Urothelium cell line (cell line): Measurements from ENCODE around the gene ATP8B3.
"Not testable (repeated sequence)": the region's sequence is repeated elsewhere in the genome, so short reads cannot be mapped to it uniquely, and the experiment has no call there.

Source experiments
- DNase-seq: peaks from one replicate; pipeline ENCODE4 v3.0.0; 2011; ENCODE audit warnings: low spot score, mixed read lengths
- FAIRE-seq: peaks from 2 replicates; lab custom pipeline; 2011; peaks lifted over from hg19 to GRCh38; lab: Jason Lieb, UNC

The ATP8B3 gene

GRCh38 chr19:1805401-1806183 lies 6.5 kb downstream of the ATP8B3 start:
- FAIRE-seq (no peak), DNase-seq (no peak)

- no peak for FAIRE-seq
Measured at GRCh38 chr19:1804858-1805257, 7.2 kb downstream of the ATP8B3 start.

DNA sequence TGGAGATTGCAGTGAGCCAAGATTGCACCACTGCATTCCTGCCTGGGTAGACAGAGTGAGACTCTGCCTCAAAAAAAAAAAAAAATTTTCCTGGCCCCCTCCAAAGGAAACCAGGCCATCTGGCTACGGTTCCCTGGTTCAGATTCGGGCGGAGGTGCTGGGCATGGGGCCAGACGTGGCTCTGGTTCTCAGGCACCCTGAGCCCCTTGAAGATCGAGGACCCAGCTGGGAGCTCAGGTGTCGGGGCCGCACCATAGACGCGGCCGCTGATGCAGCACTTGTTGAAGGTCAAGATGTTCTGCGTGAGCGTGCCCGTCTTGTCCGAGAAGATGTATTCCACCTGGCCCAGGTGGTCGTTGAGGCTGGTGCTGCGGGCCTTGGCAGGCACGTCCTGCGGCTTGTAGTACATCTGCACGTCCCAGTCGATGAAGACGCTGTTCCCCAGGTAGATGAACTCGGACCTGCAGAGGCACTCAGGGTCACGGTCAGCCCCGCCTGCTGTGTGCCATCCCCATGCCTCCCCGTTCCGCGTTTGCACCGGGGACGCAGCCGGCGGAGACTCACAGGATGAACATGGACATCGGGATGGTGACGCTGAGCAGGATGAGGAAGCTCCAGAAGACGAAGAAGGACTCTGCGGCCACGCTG lies 12.3 kb downstream of the ATP8B3 start:
- DNase-seq (no peak), FAIRE-seq (no peak)

More at GRCh38 chr19:1804858-1805257, 7.2 kb downstream of the ATP8B3 start:
- DNase-seq: no peak

DNA sequence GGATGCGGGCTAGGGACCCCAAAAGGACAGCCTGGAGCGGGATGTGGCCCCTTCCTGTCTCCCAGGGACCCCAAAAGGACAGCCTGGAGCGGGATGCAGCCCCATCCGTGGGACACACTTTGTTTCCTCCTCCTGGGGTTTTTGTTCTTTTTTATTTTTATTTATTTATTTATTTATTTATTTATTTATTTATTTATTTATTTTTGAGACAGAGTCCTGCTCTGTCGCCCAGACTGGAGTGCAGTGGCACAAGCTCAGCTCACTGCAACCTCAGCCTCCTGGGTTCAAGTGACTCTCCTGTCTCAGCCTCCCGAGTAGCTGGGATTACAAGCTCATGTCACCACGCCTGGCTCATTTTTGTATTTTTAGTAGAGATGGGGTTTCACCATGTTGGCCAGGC lies 14.8 kb downstream of the ATP8B3 start:
- DNase-seq, FAIRE-seq: not testable (repeated sequence)

- no peak for FAIRE-seq
- DNase-seq: no peak
Measured at GRCh38 chr19:1796395-1797142, 15.5 kb downstream of the ATP8B3 start.

DNA sequence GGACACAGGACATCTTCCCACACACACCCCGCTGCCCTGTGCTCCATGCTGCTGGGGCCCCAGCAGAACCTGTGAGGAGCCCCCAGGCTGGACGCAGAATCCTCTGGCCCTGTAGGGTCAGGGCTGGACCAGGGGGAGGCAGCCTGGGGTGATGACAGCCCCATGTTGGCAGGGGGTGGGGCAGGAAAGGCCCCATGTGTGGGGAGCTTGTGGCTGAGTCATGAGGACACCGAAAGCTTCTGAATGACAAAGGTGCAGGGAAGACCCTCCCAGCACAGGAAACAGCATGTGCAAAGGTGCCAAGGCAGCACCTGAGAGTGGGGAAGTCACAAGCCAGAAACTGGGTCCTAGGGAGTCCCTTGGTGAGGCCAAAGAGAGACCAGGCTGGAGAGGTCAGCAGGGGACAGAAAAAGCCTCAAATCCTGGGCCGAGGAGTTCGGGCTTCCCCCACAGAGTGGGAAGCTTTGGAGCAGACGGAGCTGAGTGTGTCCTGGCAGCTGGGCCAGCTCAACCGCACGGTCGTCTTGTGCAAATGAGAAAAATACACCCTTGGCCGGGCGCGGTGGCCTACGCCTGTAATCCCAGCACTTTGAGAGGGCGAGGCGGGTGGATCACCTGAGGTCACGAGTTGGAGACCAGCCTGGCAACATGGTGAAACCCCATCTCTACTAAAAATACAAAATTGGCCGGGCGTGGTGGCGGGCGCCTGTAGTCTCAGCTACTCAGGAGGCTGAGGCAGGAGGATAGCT lies 17.5 kb downstream of the ATP8B3 start:
- FAIRE-seq (no peak), DNase-seq (no peak)

DNA sequence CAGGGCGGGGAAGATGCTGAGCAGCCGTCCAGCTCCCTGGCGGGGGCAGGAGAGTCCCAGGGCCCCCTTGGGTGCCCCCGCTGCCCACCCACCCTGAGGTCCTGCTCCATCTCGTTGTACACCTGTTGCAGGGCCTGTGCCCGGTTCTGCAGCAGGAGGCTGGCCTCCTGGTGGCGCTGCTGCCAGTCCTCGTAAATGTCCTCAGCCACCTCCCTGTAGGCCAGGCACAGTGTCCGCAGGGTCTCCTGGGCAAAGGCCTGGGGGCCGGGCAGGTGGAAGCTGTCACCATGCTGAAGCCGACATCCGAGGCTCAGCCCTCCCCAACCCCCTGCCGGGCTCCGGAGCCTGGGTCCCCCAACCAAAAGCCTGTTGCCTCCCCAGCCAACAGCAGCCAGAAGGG lies 20.2 kb downstream of the ATP8B3 start:
- no peak for DNase-seq
- FAIRE-seq: no peak

GRCh38 chr19:1790054-1790792 lies 21.9 kb downstream of the ATP8B3 start:
- FAIRE-seq (no peak), DNase-seq (no peak)

- DNase-seq (no peak), FAIRE-seq (no peak)
Measured at GRCh38 chr19:1789261-1790041, 22.6 kb downstream of the ATP8B3 start.

- FAIRE-seq (no peak), DNase-seq (no peak)
Measured at GRCh38 chr19:1787116-1787515, 25.0 kb downstream of the ATP8B3 start.

GRCh38 chr19:1786668-1787067 lies 25.4 kb downstream of the ATP8B3 start:
- no peak for FAIRE-seq

GRCh38 chr19:1785310-1785709 lies 26.8 kb downstream of the ATP8B3 start:
- FAIRE-seq: no peak
- DNase-seq: no peak

More at GRCh38 chr19:1786668-1787067, 25.4 kb downstream of the ATP8B3 start:
- DNase-seq: no peak

- DNase-seq: no peak
Measured at GRCh38 chr19:1783874-1784273, 28.2 kb downstream of the ATP8B3 start.

DNA sequence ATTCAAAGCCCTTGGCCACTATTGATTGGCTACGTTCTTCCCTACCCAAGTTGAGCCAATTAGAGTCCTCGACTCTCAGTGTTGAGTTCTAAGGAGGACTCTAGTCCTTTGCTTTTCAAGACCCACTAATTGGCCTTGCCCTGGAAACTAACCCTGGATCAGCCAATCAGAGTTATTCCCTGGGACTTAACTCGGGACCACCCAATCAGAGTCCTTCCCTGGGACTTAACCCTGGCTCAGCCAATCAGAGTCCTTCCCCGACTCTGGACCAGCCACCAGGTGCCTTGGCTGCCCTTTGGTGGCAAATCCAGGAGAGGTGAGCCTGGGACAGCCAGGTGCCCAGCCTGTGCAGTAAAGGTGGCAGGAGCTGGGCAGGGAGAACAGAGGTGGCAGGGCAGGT lies 28.7 kb downstream of the ATP8B3 start:
- FAIRE-seq: no peak
- no peak for DNase-seq

More at GRCh38 chr19:1783874-1784273, 28.2 kb downstream of the ATP8B3 start:
- FAIRE-seq: no peak

- no peak for DNase-seq
- no peak for FAIRE-seq
Measured at GRCh38 chr19:1782521-1782920, 29.6 kb downstream of the ATP8B3 start.

GRCh38 chr19:1780272-1780958 lies 31.7 kb downstream of the ATP8B3 start:
- FAIRE-seq: no peak
- DNase-seq: no peak

- FAIRE-seq: no peak
- DNase-seq: no peak
Measured at GRCh38 chr19:1779574-1779973, 32.5 kb downstream of the ATP8B3 start.

DNA sequence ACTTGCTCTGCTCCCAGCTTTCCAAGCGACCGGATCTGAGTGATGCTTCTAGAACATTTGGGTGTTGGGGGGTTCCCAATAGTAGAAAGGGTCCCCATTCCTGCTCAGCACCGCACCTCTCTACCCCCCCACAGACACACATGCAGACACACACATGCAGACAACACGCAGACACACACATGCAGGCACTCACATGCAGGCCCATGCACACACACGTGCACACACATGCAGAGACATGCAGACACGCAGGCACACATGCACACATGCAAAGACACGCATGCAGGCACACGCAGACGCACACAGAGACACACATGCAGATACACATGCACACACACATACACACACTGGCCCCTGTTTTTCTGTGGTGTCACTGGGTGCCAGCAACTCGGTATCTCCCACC lies 34.9 kb downstream of the ATP8B3 start:
- no peak for DNase-seq
- FAIRE-seq: no peak

- DNase-seq (no peak), FAIRE-seq (no peak)
Measured at GRCh38 chr19:1776606-1777147, 35.4 kb downstream of the ATP8B3 start.
